Neutrophil (primary cell): ENCODE data around the gene NTN1.
A peak's percentile ranks its signal among the peaks of the same experiment; 100 is the strongest.

Source experiments
- H3K27ac ChIP-seq: fragments of 200-600 bp; sonication (generic); 2 replicates; pipeline ENCODE4 v1.5.1; 2016; ENCODE audit warnings: mild to moderate bottlenecking, moderate library complexity
- H3K27me3 ChIP-seq: fragments of 200-600 bp; sonication (generic); 2 replicates; pipeline ENCODE4 v1.6.0; 2016; ENCODE audit warnings: mild to moderate bottlenecking
- H3K36me3 ChIP-seq: fragments of 200-600 bp; sonication (generic); 2 replicates; pipeline ENCODE4 v1.5.1; 2017
- H3K4me1 ChIP-seq, 2 experiments: fragments of 200-600 bp in 1 of 2; sonication (generic) in 1 of 2; 1 replicate in 1 of 2; 2 replicates in 1 of 2; pipeline versions ENCODE4 v1.5.1 to v1.6.1; 2013 to 2016; ENCODE audit warnings: low read depth in 1 of 2, low read length in 1 of 2, mild to moderate bottlenecking in 1 of 2, moderate library complexity in 1 of 2; ENCODE audit not compliant: control insufficient read depth in 1 of 2, insufficient read depth in 1 of 2
- H3K4me3 ChIP-seq, 2 experiments: fragments of 200-600 bp in 1 of 2; sonication (generic) in 1 of 2; 1 replicate in 1 of 2; 2 replicates in 1 of 2; pipeline ENCODE4 v1.5.1; 2013 to 2016; ENCODE audit warnings: low read depth in 1 of 2, low read length in 1 of 2, mild to moderate bottlenecking in 1 of 2, moderate library complexity in 1 of 2
- H3K9me3 ChIP-seq: fragments of 200-600 bp; sonication (generic); 2 replicates; pipeline ENCODE4 v1.5.1; 2016
- TF ChIP-seq, protein P1 (sequence below): fragments of 200-600 bp; sonication (generic); IDR thresholded peaks from 2 replicates; pipeline ENCODE4 v1.5.1; 2016; ENCODE audit warnings: antibody characterized with exemption

NTN1 gene

DNA sequence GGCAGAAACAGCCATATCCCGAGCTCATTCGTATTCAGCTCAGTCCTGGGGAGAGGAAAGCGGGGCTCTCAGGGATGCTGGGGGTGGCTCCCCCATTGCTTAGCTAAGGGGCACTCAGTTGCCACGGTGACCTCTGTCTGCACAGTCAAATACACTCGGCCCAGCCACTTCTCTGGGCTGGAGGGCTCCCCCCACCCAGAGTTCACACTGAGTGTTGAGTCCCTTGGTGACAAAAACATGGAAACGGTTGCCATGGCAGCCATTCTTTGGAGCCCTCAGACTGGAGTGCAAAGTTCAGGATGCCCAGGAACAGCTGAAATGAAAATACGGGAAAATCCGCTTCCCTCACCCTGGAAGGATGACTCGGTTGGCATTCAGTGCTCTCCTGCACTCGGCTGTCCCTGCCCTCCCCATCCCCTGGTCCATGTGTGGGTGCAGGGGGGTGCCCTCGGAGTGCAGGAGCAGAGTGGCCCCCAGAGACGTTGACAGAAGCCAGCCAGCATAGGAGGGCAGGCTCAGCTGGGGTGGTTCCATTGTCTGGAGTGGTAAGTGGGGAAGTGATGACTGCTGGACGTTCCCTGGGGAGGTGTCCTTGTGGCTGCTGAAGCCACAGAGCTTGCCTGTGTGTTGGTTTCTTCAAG lies 216.5 kb downstream of the NTN1 start:
- Histone ChIP-seq H3K27me3 (peaks cover 65% of the 10 kb centered on the region), H3K4me3 (no peak overlapping the region), H3K4me1 (peaks cover 8 to 13% of the 10 kb centered on the region in 2 experiments), H3K27ac (no peak overlapping the region), H3K36me3 (no peaks in the 10 kb centered on the region), H3K9me3 (no peaks in the 10 kb centered on the region)
- TF ChIP-seq, protein P1, sequence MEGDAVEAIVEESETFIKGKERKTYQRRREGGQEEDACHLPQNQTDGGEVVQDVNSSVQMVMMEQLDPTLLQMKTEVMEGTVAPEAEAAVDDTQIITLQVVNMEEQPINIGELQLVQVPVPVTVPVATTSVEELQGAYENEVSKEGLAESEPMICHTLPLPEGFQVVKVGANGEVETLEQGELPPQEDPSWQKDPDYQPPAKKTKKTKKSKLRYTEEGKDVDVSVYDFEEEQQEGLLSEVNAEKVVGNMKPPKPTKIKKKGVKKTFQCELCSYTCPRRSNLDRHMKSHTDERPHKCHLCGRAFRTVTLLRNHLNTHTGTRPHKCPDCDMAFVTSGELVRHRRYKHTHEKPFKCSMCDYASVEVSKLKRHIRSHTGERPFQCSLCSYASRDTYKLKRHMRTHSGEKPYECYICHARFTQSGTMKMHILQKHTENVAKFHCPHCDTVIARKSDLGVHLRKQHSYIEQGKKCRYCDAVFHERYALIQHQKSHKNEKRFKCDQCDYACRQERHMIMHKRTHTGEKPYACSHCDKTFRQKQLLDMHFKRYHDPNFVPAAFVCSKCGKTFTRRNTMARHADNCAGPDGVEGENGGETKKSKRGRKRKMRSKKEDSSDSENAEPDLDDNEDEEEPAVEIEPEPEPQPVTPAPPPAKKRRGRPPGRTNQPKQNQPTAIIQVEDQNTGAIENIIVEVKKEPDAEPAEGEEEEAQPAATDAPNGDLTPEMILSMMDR: no peak

DNA sequence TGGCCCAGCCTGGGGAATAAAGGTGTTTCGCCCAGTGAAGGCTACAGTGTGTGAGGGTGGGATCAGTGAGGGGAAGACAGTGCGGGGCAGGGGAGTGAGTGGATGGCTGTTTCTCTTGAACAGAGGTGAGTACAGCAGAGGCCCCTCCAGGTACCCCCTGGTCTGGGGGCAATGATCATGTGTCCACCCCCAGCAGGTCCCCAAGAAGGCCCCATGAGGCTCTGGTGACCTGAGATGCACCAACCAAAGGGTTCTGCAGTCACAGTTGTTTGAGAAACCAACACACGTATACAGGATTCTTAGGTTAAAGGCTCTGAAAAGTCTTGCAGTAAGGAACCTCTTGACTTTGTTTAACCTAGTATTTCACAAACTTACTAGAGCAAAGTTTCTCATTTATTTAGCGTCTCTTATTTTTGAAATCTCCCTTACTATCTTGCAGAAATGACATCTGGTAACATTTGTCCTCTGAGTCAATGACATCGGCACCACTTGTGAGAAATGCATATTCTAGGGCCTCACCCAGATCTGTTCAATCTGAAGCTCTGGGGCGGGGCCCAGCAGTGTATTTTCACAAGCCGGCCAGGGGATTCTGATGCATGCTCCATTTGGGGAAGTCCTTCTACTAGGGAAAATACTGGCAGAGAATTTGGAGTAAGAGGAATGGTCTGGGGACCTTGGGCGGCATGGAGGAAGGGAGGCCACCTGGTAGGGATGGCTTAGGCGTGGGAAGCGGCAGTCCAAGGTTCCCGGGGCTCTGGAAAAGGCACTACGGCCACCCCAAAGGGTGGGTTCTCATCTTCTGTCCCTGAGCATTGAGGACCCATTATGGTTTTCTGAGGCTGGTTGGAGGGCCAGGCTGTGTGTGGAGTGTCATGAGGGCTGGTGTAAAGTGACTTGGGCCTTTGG lies 217.3 kb downstream of the NTN1 start:
- H3K27me3 ChIP-seq: peaks cover 57% of the 10 kb centered on the region
- TF ChIP-seq, protein P1: no peak
- H3K4me3 ChIP-seq: no peak overlapping the region
- H3K9me3 ChIP-seq: no peaks in the 10 kb centered on the region
- peaks cover 8 to 13% of the 10 kb centered on the region in 2 experiments for H3K4me1 ChIP-seq
- no peaks in the 10 kb centered on the region for H3K36me3 ChIP-seq
- no peak overlapping the region for H3K27ac ChIP-seq

DNA sequence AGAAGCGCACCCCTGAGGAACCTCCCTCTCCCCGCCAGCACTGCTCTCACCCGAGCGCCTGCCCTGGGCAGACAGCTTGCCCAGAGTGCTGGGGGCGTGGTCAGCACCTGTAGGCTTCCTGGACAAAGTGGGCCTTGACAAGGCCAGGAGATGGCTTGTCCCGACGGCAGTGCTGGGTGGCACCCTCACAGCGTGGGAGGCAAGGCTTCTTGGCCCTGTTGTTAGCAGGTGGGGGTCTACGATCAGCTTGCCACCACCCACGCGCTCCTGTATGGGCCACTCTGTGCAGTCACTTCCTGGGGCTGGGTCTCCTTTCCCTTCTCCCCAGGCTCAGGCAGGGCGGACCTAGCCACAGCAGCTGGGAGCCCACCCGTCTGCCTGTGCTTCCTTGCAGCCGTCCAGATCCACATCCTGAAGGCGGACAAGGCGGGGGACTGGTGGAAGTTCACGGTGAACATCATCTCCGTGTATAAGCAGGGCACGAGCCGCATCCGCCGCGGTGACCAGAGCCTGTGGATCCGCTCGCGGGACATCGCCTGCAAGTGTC lies 218.0 kb downstream of the NTN1 start:
- H3K27ac ChIP-seq: no peak overlapping the region
- TF ChIP-seq, protein P1: no peak
- H3K9me3 ChIP-seq: no peaks in the 10 kb centered on the region
- peaks cover 50% of the 10 kb centered on the region for H3K27me3 ChIP-seq
- no peaks in the 10 kb centered on the region for H3K36me3 ChIP-seq
- no peak overlapping the region for H3K4me3 ChIP-seq
- peaks cover 8 to 13% of the 10 kb centered on the region in 2 experiments for H3K4me1 ChIP-seq

DNA sequence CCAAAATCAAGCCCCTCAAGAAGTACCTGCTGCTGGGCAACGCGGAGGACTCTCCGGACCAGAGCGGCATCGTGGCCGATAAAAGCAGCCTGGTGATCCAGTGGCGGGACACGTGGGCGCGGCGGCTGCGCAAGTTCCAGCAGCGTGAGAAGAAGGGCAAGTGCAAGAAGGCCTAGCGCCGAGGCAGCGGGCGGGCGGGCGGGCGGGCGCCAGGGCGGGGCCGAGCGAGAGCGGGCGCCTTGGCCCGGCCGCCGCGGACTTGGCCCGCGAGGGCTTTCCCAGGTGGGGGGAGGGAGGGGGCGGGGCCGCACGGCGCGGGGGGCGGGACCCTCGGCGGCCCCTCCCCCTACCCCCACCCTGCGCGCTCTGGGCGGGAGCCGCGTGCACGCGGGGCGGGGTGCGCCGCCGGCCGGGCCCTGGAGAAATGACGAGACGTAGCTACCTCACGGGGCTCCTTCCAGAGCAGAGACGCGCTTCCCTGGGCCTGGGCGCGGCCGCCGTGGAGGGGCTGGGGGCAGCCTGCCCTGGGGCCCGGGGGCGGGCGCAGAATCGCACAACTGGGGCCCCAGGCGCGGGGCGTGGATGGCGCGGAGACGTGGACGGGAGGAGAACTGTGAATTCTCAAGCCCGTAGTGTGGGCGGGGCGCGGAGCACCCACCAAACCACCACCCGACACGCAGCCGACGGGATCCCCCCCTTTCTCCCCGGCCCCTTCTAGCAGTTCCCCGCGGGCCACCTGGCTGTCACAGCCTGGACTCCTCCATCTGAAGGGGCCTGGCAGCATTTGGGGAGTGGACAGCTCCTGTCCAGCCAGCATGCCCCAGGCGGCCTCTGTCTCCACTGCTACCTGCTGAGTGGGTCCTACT lies 218.7 kb downstream of the NTN1 start:
- H3K36me3 ChIP-seq: no peaks in the 10 kb centered on the region
- peaks cover 46% of the 10 kb centered on the region for H3K27me3 ChIP-seq
- H3K9me3 ChIP-seq: no peaks in the 10 kb centered on the region
- H3K4me3 ChIP-seq: peak overlapping the region in 1 of 2 experiments; percentile 45
- no peak overlapping the region for H3K27ac ChIP-seq
- H3K4me1 ChIP-seq: peaks cover 8 to 13% of the 10 kb centered on the region in 2 experiments
- TF ChIP-seq, protein P1: no peak
